Measurements from ENCODE around the gene OR6K3.
"Not testable (repeated sequence)": the region's sequence is repeated elsewhere in the genome, so short reads cannot be mapped to it uniquely, and the experiment has no call there.

The OR6K3 gene

DNA sequence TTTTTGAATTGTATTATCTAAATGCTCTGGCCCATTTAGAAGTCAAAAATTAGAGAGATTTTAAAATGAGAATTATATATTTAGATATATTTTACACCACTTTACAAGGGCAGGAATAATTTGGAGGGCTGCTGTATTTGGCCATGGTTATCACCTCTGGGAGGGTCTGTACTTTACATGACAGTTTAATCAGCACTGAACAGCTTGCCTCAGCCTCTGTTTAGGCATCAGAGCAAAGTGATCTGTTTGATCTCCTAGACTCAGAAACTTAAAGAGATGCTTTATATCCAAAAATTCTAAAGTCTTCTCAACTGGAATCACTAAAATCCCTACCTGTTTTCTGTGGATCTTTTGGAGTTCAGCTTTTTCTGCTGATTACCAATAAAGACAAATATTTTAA lies 28.6 kb downstream of the OR6K3 start:
- no peak overlapping the region for H3K4me3 ChIP-seq (replicated peaks; ENCODE audit: low read depth, low read length)
- TF ChIP-seq, protein P1, sequence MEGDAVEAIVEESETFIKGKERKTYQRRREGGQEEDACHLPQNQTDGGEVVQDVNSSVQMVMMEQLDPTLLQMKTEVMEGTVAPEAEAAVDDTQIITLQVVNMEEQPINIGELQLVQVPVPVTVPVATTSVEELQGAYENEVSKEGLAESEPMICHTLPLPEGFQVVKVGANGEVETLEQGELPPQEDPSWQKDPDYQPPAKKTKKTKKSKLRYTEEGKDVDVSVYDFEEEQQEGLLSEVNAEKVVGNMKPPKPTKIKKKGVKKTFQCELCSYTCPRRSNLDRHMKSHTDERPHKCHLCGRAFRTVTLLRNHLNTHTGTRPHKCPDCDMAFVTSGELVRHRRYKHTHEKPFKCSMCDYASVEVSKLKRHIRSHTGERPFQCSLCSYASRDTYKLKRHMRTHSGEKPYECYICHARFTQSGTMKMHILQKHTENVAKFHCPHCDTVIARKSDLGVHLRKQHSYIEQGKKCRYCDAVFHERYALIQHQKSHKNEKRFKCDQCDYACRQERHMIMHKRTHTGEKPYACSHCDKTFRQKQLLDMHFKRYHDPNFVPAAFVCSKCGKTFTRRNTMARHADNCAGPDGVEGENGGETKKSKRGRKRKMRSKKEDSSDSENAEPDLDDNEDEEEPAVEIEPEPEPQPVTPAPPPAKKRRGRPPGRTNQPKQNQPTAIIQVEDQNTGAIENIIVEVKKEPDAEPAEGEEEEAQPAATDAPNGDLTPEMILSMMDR (IDR thresholded peaks at IDR 0.05; ENCODE audit: insufficient read depth, low read length, poor library complexity, severe bottlenecking) = no peak
- no peaks in the 10 kb centered on the region for H3K27me3 ChIP-seq (replicated peaks; ENCODE audit: control insufficient read depth, insufficient read depth, low read length)
- H3K36me3 ChIP-seq (ENCODE audit: control insufficient read depth, insufficient read depth, low read length) = no peaks in the 10 kb centered on the region
- no peak for DNase-seq (ENCODE audit: extremely low read depth, insufficient read length)

DNA sequence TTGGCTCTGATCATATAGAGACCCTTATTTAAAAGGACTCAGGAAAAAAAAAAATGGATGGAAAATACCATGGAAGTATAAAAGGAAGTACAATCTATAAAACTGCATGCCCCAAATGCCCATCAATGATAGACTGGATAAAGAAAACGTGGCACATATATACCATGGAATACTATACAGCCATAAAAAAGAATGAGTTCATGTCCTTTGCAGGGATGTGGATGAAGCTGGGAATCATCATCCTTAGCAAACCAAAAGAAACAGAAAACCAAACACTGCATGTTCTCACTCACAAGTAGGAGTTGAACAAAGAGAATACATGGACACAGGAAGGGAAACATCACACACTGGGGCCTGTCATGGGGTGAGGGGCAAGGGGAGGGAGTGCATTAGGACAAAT lies 29.4 kb downstream of the OR6K3 start:
- H3K36me3 ChIP-seq (ENCODE audit: control insufficient read depth, insufficient read depth, low read length); H3K27me3 ChIP-seq (replicated peaks; ENCODE audit: control insufficient read depth, insufficient read depth, low read length); DNase-seq (ENCODE audit: extremely low read depth, insufficient read length); H3K4me3 ChIP-seq (replicated peaks; ENCODE audit: low read depth, low read length): not testable (repeated sequence)

GRCh38 chr1:158689875-158690274 lies 30.6 kb downstream of the OR6K3 start:
- TF ChIP-seq, protein P1 (IDR thresholded peaks at IDR 0.05; ENCODE audit: insufficient read depth, low read length, poor library complexity, severe bottlenecking) = no peak
- Histone ChIP-seq H3K27me3 (replicated peaks; ENCODE audit: control insufficient read depth, insufficient read depth, low read length) (no peaks in the 10 kb centered on the region), H3K36me3 (ENCODE audit: control insufficient read depth, insufficient read depth, low read length) (no peaks in the 10 kb centered on the region), H3K4me3 (replicated peaks; ENCODE audit: low read depth, low read length) (no peak overlapping the region)
- no peak for DNase-seq (ENCODE audit: extremely low read depth, insufficient read length)

- H3K4me3 ChIP-seq (replicated peaks; ENCODE audit: low read depth, low read length) = no peak overlapping the region
- TF ChIP-seq, protein P1 (IDR thresholded peaks at IDR 0.05; ENCODE audit: insufficient read depth, low read length, poor library complexity, severe bottlenecking) = no peak
- no peaks in the 10 kb centered on the region for H3K27me3 ChIP-seq (replicated peaks; ENCODE audit: control insufficient read depth, insufficient read depth, low read length)
- DNase-seq (ENCODE audit: extremely low read depth, insufficient read length) = no peak
- H3K36me3 ChIP-seq (ENCODE audit: control insufficient read depth, insufficient read depth, low read length) = no peaks in the 10 kb centered on the region
These were observed 31.4 kb downstream of the OR6K3 start for GRCh38 chr1:158689110-158689509.

GRCh38 chr1:158688343-158688742 lies 32.2 kb downstream of the OR6K3 start:
- not testable (repeated sequence) for H3K4me3 ChIP-seq (replicated peaks; ENCODE audit: low read depth, low read length); DNase-seq (ENCODE audit: extremely low read depth, insufficient read length); H3K27me3 ChIP-seq (replicated peaks; ENCODE audit: control insufficient read depth, insufficient read depth, low read length); H3K36me3 ChIP-seq (ENCODE audit: control insufficient read depth, insufficient read depth, low read length)

GRCh38 chr1:158687037-158687436 lies 33.5 kb downstream of the OR6K3 start:
- H3K36me3 ChIP-seq (ENCODE audit: control insufficient read depth, insufficient read depth, low read length) = no peaks in the 10 kb centered on the region
- no peak for DNase-seq (ENCODE audit: extremely low read depth, insufficient read length)
- TF ChIP-seq, protein P1 (IDR thresholded peaks at IDR 0.05; ENCODE audit: insufficient read depth, low read length, poor library complexity, severe bottlenecking) = no peak
- no peak overlapping the region for H3K4me3 ChIP-seq (replicated peaks; ENCODE audit: low read depth, low read length)
- H3K27me3 ChIP-seq (replicated peaks; ENCODE audit: control insufficient read depth, insufficient read depth, low read length) = no peaks in the 10 kb centered on the region
